ENCODE data around the gene TMEM217. TPM values are rescaled to one million over a fixed set of nuclear protein-coding genes. Genes with fewer than 3 reads are reported as not detected.

The TMEM217 gene
- total RNA-seq, 1 experiment from 2014 or later = 3.4 TPM

GRCh38 chr6:37280162-37280887, 22.4 kb upstream of the TMEM217 start:
- no peak for DNase-seq (ENCODE audit: low read depth)

- DNase-seq (ENCODE audit: low read depth) = no peak
Observed at GRCh38 chr6:37279366-37280134, 21.6 kb upstream of the TMEM217 start.

- no peak for DNase-seq (ENCODE audit: low read depth)
Observed at GRCh38 chr6:37277001-37277409, 19.1 kb upstream of the TMEM217 start.

- no peak for DNase-seq (ENCODE audit: low read depth)
Observed at GRCh38 chr6:37275350-37275749, 17.4 kb upstream of the TMEM217 start.

- DNase-seq (ENCODE audit: low read depth) = no peak
Observed at GRCh38 chr6:37273690-37274089, 15.7 kb upstream of the TMEM217 start.

GRCh38 chr6:37272834-37273566, 15.1 kb upstream of the TMEM217 start:
- DNase-seq (ENCODE audit: low read depth) = no peak

- DNase-seq (ENCODE audit: low read depth) = no peak
Observed at GRCh38 chr6:37269105-37269504, 11.2 kb upstream of the TMEM217 start.

- DNase-seq (ENCODE audit: low read depth) = no peak
Observed at GRCh38 chr6:37265860-37266259, 7.9 kb upstream of the TMEM217 start.

- no peak for DNase-seq (ENCODE audit: low read depth)
Observed at GRCh38 chr6:37265001-37265400, 7.1 kb upstream of the TMEM217 start.

- no peak for DNase-seq (ENCODE audit: low read depth)
Observed at GRCh38 chr6:37262446-37263026, 4.6 kb upstream of the TMEM217 start.

GRCh38 chr6:37261198-37261597, 3.3 kb upstream of the TMEM217 start:
- DNase-seq (ENCODE audit: low read depth) = no peak

- no peak for DNase-seq (ENCODE audit: low read depth)
Observed at GRCh38 chr6:37260444-37260843, 2.5 kb upstream of the TMEM217 start.

GRCh38 chr6:37260040-37260439, 2.1 kb upstream of the TMEM217 start:
- no peak for DNase-seq (ENCODE audit: low read depth)

GRCh38 chr6:37259191-37259590, 1.2 kb upstream of the TMEM217 start:
- DNase-seq (ENCODE audit: low read depth) = no peak

- no peak for DNase-seq (ENCODE audit: low read depth)
Observed at GRCh38 chr6:37258405-37259105, 611 bp upstream of the TMEM217 start.

GRCh38 chr6:37257320-37257633, 667 bp downstream of the TMEM217 start:
- DNase-seq (ENCODE audit: low read depth) = no peak

GRCh38 chr6:37256692-37257319, 1.1 kb downstream of the TMEM217 start:
- no peak for DNase-seq (ENCODE audit: low read depth)

- no peak for DNase-seq (ENCODE audit: low read depth)
Observed at GRCh38 chr6:37254881-37255280, 3.1 kb downstream of the TMEM217 start.

GRCh38 chr6:37253486-37254007, 4.4 kb downstream of the TMEM217 start:
- DNase-seq (ENCODE audit: low read depth) = no peak

GRCh38 chr6:37251211-37251780, 6.6 kb downstream of the TMEM217 start:
- DNase-seq (ENCODE audit: low read depth) = peak; percentile 67

Data from HT1080 (cell line).